ENCODE data around the gene KLHL2.

DNA sequence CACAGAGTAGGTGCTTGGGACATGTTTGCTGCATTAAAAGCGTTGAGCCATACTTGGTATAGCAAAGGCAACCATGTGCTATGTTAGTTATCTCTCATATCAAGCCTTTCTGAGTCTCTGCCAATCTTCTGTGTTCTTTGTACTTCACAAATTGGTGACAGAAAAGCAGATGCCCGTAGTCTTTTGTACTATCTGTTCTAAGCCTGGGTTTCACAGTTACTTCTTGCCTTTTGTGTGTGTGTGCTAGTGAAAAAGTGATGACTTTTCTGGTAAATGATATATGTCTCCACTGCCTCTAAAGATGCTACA is 16.1 kb upstream of the KLHL2 start:
- TF ChIP-seq, protein P1, sequence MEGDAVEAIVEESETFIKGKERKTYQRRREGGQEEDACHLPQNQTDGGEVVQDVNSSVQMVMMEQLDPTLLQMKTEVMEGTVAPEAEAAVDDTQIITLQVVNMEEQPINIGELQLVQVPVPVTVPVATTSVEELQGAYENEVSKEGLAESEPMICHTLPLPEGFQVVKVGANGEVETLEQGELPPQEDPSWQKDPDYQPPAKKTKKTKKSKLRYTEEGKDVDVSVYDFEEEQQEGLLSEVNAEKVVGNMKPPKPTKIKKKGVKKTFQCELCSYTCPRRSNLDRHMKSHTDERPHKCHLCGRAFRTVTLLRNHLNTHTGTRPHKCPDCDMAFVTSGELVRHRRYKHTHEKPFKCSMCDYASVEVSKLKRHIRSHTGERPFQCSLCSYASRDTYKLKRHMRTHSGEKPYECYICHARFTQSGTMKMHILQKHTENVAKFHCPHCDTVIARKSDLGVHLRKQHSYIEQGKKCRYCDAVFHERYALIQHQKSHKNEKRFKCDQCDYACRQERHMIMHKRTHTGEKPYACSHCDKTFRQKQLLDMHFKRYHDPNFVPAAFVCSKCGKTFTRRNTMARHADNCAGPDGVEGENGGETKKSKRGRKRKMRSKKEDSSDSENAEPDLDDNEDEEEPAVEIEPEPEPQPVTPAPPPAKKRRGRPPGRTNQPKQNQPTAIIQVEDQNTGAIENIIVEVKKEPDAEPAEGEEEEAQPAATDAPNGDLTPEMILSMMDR (IDR thresholded peaks at IDR 0.05; ENCODE audit: insufficient read depth, low read depth, low read length) = no peak
- TF ChIP-seq EZH2 (IDR thresholded peaks at IDR 0.05; ENCODE audit: insufficient read depth, low read length) = no peak

Measured in astrocyte (in vitro differentiated cells and primary cell).